ENCODE results near the gene SDC3.
"Not testable (repeated sequence)": the region's sequence is repeated elsewhere in the genome, so short reads cannot be mapped to it uniquely, and the experiment has no call there.

SDC3 gene

DNA sequence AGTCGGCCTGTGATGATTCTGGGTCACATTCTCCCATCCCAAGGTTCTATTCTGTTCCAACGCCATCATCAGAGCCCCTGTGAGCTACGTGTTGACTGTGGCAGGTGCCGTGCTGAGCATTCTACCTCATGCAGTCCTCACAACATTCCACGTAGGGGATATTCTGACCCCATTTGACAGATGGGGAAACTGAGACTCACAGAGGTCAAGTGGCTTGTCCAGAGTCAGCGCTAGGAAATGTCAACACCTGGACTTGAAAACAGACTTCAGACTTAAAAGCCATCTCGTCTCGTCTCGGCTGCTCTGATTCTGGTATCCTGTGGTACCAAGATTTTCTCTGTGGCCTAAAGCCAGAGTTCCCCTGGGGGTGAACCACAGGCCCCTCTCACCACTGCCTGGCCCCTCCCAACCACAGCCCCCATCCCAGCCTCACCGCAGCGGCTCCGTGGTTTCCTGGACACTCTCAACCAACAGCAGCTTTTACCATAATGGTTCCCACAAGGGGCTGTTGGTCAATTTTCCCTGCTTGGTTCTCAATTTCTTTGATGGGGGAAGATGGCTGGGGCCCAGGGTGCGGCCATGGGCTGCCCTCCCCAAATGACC, 39.6 kb downstream of the SDC3 start:
- H2AFZ ChIP-seq = no peak overlapping the region
- no peak overlapping the region for H3K9ac ChIP-seq
- no peaks in the 10 kb centered on the region for H3K27me3 ChIP-seq (ENCODE audit: control insufficient read depth, insufficient read depth, low read length)
- H3K79me2 ChIP-seq = no peaks in the 10 kb centered on the region
- no peaks in the 10 kb centered on the region for H3K9me3 ChIP-seq (ENCODE audit: control insufficient read depth, low read length)
- no peaks in the 10 kb centered on the region for H3K4me1 ChIP-seq
- no peak overlapping the region for H3K4me2 ChIP-seq (ENCODE audit: low read length)
- no peak for TF ChIP-seq CTCF (IDR thresholded peaks at IDR 0.05)
- H3K27ac ChIP-seq = no peak overlapping the region
- H3K4me3 ChIP-seq (ENCODE audit: low read depth, low read length) = no peak overlapping the region
- H3K36me3 ChIP-seq (ENCODE audit: control insufficient read depth, insufficient read depth, low read length) = no peaks in the 10 kb centered on the region

DNA sequence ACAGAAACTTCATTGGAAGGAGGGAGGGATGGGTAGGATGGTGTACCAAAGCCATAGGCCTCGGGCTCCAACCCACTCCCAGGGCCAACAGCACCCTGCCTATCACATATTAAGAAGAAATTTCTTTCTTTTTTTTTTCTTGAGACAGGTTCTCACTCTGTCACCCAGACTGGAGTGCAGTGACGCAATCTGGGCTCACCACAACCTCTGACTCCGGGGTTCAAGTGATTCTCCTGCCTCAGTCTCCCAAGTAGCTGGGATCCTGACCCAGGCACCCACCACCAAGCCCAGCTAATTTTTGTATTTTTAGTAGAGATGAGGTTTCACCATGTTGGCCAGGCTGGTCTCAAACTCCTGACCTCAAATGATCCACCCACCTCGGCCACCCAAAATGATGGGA, 40.5 kb downstream of the SDC3 start:
- not testable (repeated sequence) for H2AFZ ChIP-seq; H3K9ac ChIP-seq; H3K4me2 ChIP-seq (ENCODE audit: low read length); H3K36me3 ChIP-seq (ENCODE audit: control insufficient read depth, insufficient read depth, low read length); H3K27me3 ChIP-seq (ENCODE audit: control insufficient read depth, insufficient read depth, low read length); H3K4me1 ChIP-seq; H3K79me2 ChIP-seq; H3K27ac ChIP-seq; H3K9me3 ChIP-seq (ENCODE audit: control insufficient read depth, low read length); H3K4me3 ChIP-seq (ENCODE audit: low read depth, low read length)

- Histone ChIP-seq H3K36me3 (ENCODE audit: control insufficient read depth, insufficient read depth, low read length) (no peaks in the 10 kb centered on the region), H3K9ac (no peak overlapping the region), H3K4me3 (ENCODE audit: low read depth, low read length) (no peak overlapping the region), H3K79me2 (no peaks in the 10 kb centered on the region), H3K27ac (no peak overlapping the region), H3K9me3 (ENCODE audit: control insufficient read depth, low read length) (no peaks in the 10 kb centered on the region), H2AFZ (no peak overlapping the region), H3K27me3 (ENCODE audit: control insufficient read depth, insufficient read depth, low read length) (no peaks in the 10 kb centered on the region), H3K4me2 (ENCODE audit: low read length) (no peak overlapping the region), H3K4me1 (no peaks in the 10 kb centered on the region)
- no peak for TF ChIP-seq CTCF (IDR thresholded peaks at IDR 0.05)
Observed at GRCh38 chr1:30867537-30867936, 41.0 kb downstream of the SDC3 start.

- H3K4me3 ChIP-seq (ENCODE audit: low read depth, low read length) = no peak overlapping the region
- no peaks in the 10 kb centered on the region for H3K36me3 ChIP-seq (ENCODE audit: control insufficient read depth, insufficient read depth, low read length)
- H2AFZ ChIP-seq = no peak overlapping the region
- no peaks in the 10 kb centered on the region for H3K27me3 ChIP-seq (ENCODE audit: control insufficient read depth, insufficient read depth, low read length)
- H3K27ac ChIP-seq = no peak overlapping the region
- H3K4me2 ChIP-seq (ENCODE audit: low read length) = no peak overlapping the region
- no peaks in the 10 kb centered on the region for H3K9me3 ChIP-seq (ENCODE audit: control insufficient read depth, low read length)
- TF ChIP-seq CTCF (IDR thresholded peaks at IDR 0.05) = no peak
- H3K4me1 ChIP-seq = no peaks in the 10 kb centered on the region
- H3K9ac ChIP-seq = no peak overlapping the region
- no peaks in the 10 kb centered on the region for H3K79me2 ChIP-seq
Observed at GRCh38 chr1:30866594-30866993, 42.0 kb downstream of the SDC3 start.

GRCh38 chr1:30864681-30865080, 43.9 kb downstream of the SDC3 start:
- Histone ChIP-seq H3K9ac (no peak overlapping the region), H3K4me2 (ENCODE audit: low read length) (no peak overlapping the region), H3K79me2 (no peaks in the 10 kb centered on the region), H2AFZ (no peak overlapping the region), H3K9me3 (ENCODE audit: control insufficient read depth, low read length) (no peaks in the 10 kb centered on the region), H3K27me3 (ENCODE audit: control insufficient read depth, insufficient read depth, low read length) (no peaks in the 10 kb centered on the region), H3K4me3 (ENCODE audit: low read depth, low read length) (no peak overlapping the region), H3K4me1 (no peaks in the 10 kb centered on the region), H3K27ac (no peak overlapping the region), H3K36me3 (ENCODE audit: control insufficient read depth, insufficient read depth, low read length) (no peaks in the 10 kb centered on the region)
- no peak for TF ChIP-seq CTCF (IDR thresholded peaks at IDR 0.05)

All from parathyroid adenoma (tissue), 2 donors.